HCT116 (cell line): ENCODE results near the gene ERC2. TPM values are rescaled to one million over a fixed set of nuclear protein-coding genes. Genes with fewer than 3 reads are reported as not detected.

ENCODE experiments used
- ATAC-seq: fragments of 200-7000 bp; cut with Tn5 transposase; 2 replicates; pipeline ENCODE4 v1.9.1; 2020; ENCODE audit warnings: mild to moderate bottlenecking, moderate library complexity
- BruUV-seq: library from RNA; stranded (reverse); fragments of 400-500 nt; replicated peaks from 2 replicates; lab custom pipeline; 2021; lab: Mats Ljungman, UMichigan
- CTCF ChIA-PET: fragments of 300-600 bp; sonication (Branson Sonifier 250); formaldehyde crosslinking; loops from one replicate; lab custom pipeline; 2021; ENCODE audit warnings: antibody characterized with exemption; lab: Charles Lee
- POLR2A ChIA-PET: fragments of 300-600, 350-600 bp; sonication (Branson Sonifier 250); formaldehyde crosslinking; loops from one replicate; lab custom pipeline; 2021; ENCODE audit warnings: antibody characterized with exemption; lab: Charles Lee
- RAD21 ChIA-PET, 2 experiments: fragments of 300-600 bp; sonication (Branson Sonifier 250); formaldehyde crosslinking; loops; one replicate each; lab custom pipeline; 2023; ENCODE audit warnings: low total read pairs in 2 of 2; ENCODE audit not compliant: uncharacterized antibody in 2 of 2, unreplicated experiment in 2 of 2, low non-redundant PET in 1 of 2; lab: Charles Lee
- DNase-seq: peaks from one replicate; pipeline ENCODE4 v3.0.0-alpha.2; 2010; ENCODE audit warnings: low read depth, low spot score
- H2AFZ ChIP-seq: fragments of 200-600 bp; shearing (Covaris generic), sonication (generic); 2 replicates; pipeline ENCODE4 v1.6.1; 2017; ENCODE audit warnings: low read depth, mixed run types, mixed read lengths, antibody characterized with exemption, low read length; ENCODE audit not compliant: poor library complexity, severe bottlenecking
- H3K27ac ChIP-seq: 2 replicates; pipeline ENCODE4 v1.5.1; 2012; ENCODE audit warnings: low read depth, low read length
- H3K27me3 ChIP-seq: fragments of 200-600 bp; sonication (generic); 2 replicates; pipeline ENCODE4 v1.6.1; 2016; ENCODE audit warnings: mixed run types, low read length, mixed read lengths; ENCODE audit not compliant: insufficient read depth
- H3K36me3 ChIP-seq, 2 experiments: fragments of 200-500 bp in 1 of 2; fragments of 200-600 bp in 1 of 2; sonication (Bioruptor generic) in 1 of 2; sonication (generic) in 1 of 2; 2 replicates each; pipeline versions ENCODE4 v1.5.1 to v1.6.1; 2014 to 2016; ENCODE audit warnings: low read length in 2 of 2, inconsistent platforms in 1 of 2, mixed read lengths in 1 of 2, mixed run types in 1 of 2; ENCODE audit not compliant: insufficient read depth in 2 of 2, control insufficient read depth in 1 of 2
- H3K4me1 ChIP-seq, 2 experiments: fragments of 200-600 bp in 1 of 2; sonication (generic) in 1 of 2; 2 replicates each; pipeline versions ENCODE4 v1.5.1 to v1.6.1; 2012 to 2017; ENCODE audit warnings: low read length in 2 of 2, inconsistent platforms in 1 of 2, mild to moderate bottlenecking in 1 of 2, mixed read lengths in 1 of 2, mixed run types in 1 of 2, moderate library complexity in 1 of 2; ENCODE audit not compliant: insufficient read depth in 2 of 2, control insufficient read depth in 1 of 2
- H3K4me2 ChIP-seq: fragments of 200-600 bp; sonication (generic); 2 replicates; pipeline ENCODE4 v1.6.1; 2017; ENCODE audit warnings: mixed run types, low read length, mixed read lengths
- H3K4me3 ChIP-seq, 2 experiments: fragments of 200-600 bp in 1 of 2; sonication (generic) in 1 of 2; replicated peaks in 1 of 2; 2 replicates each; pipeline ENCODE4 v1.5.1; 2011 to 2016; ENCODE audit warnings: low read length in 2 of 2, control low read depth in 1 of 2, low read depth in 1 of 2, mild to moderate bottlenecking in 1 of 2, mixed read lengths in 1 of 2, mixed run types in 1 of 2
- H3K79me2 ChIP-seq: fragments of 200-600 bp; sonication (generic); 2 replicates; pipeline ENCODE4 v1.6.1; 2017; ENCODE audit warnings: mild to moderate bottlenecking, mixed run types, low read length, moderate library complexity, mixed read lengths; ENCODE audit not compliant: insufficient read depth
- H3K9ac ChIP-seq: fragments of 200-600 bp; sonication (generic); 2 replicates; pipeline ENCODE4 v1.6.1; 2016; ENCODE audit warnings: low read length, mixed read lengths
- H3K9me2 ChIP-seq: fragments of 200-600 bp; sonication (generic), shearing (Covaris generic); 2 replicates; pipeline ENCODE4 v1.6.1; 2017; ENCODE audit warnings: mixed run types, mild to moderate bottlenecking, moderate library complexity; ENCODE audit not compliant: insufficient read depth
- H3K9me3 ChIP-seq, 2 experiments: fragments of 200-500 bp in 1 of 2; fragments of 200-600 bp in 1 of 2; sonication (Bioruptor generic) in 1 of 2; sonication (generic) in 1 of 2; 2 replicates each; pipeline ENCODE4 v1.6.1; 2014 to 2017; ENCODE audit warnings: low read length in 2 of 2, mixed read lengths in 2 of 2, inconsistent platforms in 1 of 2, low read depth in 1 of 2, mild to moderate bottlenecking in 1 of 2, mixed run types in 1 of 2, moderate library complexity in 1 of 2; ENCODE audit not compliant: control insufficient read depth in 1 of 2, insufficient read depth in 1 of 2
- H4K20me1 ChIP-seq: fragments of 200-600 bp; sonication (generic), shearing (Covaris generic); 2 replicates; pipeline ENCODE4 v1.6.1; 2017; ENCODE audit warnings: mixed run types, mild to moderate bottlenecking, moderate library complexity; ENCODE audit not compliant: insufficient read depth
- CEBPB ChIP-seq: IDR thresholded peaks from 2 replicates; pipeline ENCODE4 v1.6.1; 2012; ENCODE audit warnings: low read depth
- CTCF ChIP-seq, 3 experiments: fragments of 200-600 bp in 1 of 3; sonication (generic) in 1 of 3; IDR thresholded peaks in 2 of 3; conservative IDR thresholded peaks in 1 of 3; 2 replicates each; pipeline ENCODE4 v1.5.1; 2012 to 2017; ENCODE audit warnings: low read depth in 2 of 3, low read length in 2 of 3, antibody characterized with exemption in 1 of 3, borderline replicate concordance in 1 of 3, control low read depth in 1 of 3, mild to moderate bottlenecking in 1 of 3, mixed read lengths in 1 of 3, mixed run types in 1 of 3, moderate library complexity in 1 of 3; ENCODE audit not compliant: insufficient read depth in 1 of 3
- EGR1 ChIP-seq: IDR thresholded peaks from 2 replicates; pipeline ENCODE4 v1.6.1; 2012; ENCODE audit warnings: low read depth
- ELF1 ChIP-seq: IDR thresholded peaks from 2 replicates; pipeline ENCODE4 v1.6.1; 2012; ENCODE audit warnings: low read depth, borderline replicate concordance
- FOSL1 ChIP-seq: IDR thresholded peaks from 2 replicates; pipeline ENCODE4 v1.6.1; 2012; ENCODE audit warnings: low read depth
- JUND ChIP-seq: IDR thresholded peaks from 2 replicates; pipeline ENCODE4 v1.6.1; 2012
- MAX ChIP-seq: IDR thresholded peaks from 2 replicates; pipeline ENCODE4 v1.6.1; 2012
- POLR2A ChIP-seq: IDR thresholded peaks from 2 replicates; pipeline ENCODE4 v1.7.0; 2011; ENCODE audit warnings: borderline replicate concordance; ENCODE audit not compliant: insufficient read depth, insufficient read length; ENCODE audit errors: extremely low read depth
- REST ChIP-seq: IDR thresholded peaks from 2 replicates; pipeline ENCODE4 v1.6.1; 2012; ENCODE audit warnings: low read depth
- SIN3A ChIP-seq: IDR thresholded peaks from 2 replicates; pipeline ENCODE4 v1.6.1; 2012; ENCODE audit warnings: low read depth
- SRF ChIP-seq: IDR thresholded peaks from 2 replicates; pipeline ENCODE4 v1.6.1; 2012; ENCODE audit warnings: low read depth
- TCF7L2 ChIP-seq: IDR thresholded peaks from 2 replicates; pipeline ENCODE4 v1.7.0; 2011; ENCODE audit warnings: borderline replicate concordance, inconsistent platforms; ENCODE audit not compliant: insufficient read depth, insufficient read length; ENCODE audit errors: extremely low read depth
- YY1 ChIP-seq: IDR thresholded peaks from 2 replicates; pipeline ENCODE4 v1.6.1; 2011; ENCODE audit warnings: low read length, low read depth, moderate library complexity, mild to moderate bottlenecking; ENCODE audit not compliant: insufficient replicate concordance; ENCODE audit errors: extremely low read depth
- intact Hi-C: fragments of 100-400 bp; cut with micrococcal nuclease; formaldehyde crosslinking; loops from 2 replicates; pipeline ENCODE4 v1.10.0; 2022
- total RNA-seq: library from RNA; stranded (reverse); gene quantifications from one replicate; pipeline ENCODE4 v1.2.1, GENCODE V29; 2021; ENCODE audit not compliant: unreplicated experiment
- TF ChIP-seq, protein P1 (sequence below): IDR thresholded peaks from 2 replicates; pipeline ENCODE4 v1.6.1; 2011; ENCODE audit warnings: mild to moderate bottlenecking, low read length, moderate library complexity; ENCODE audit not compliant: insufficient replicate concordance; ENCODE audit errors: extremely low read depth

Gene ERC2
- total RNA-seq, 1 experiment from 2014 or later = not detected

- no peak for ATAC-seq
- Histone ChIP-seq H3K4me3 (no peak overlapping the region), H3K9ac (no peak overlapping the region), H3K27ac (no peak overlapping the region), H3K4me2 (no peak overlapping the region), H4K20me1 (no peaks in the 10 kb centered on the region), H3K36me3 (no peaks in the 10 kb centered on the region), H3K9me2 (no peaks in the 10 kb centered on the region), H3K27me3 (no peaks in the 10 kb centered on the region), H3K9me3 (peaks cover 0 to 6% of the 10 kb centered on the region in 2 experiments; a peak in 2 of 4 replicates), H3K79me2 (no peaks in the 10 kb centered on the region), H3K4me1 (no peaks in the 10 kb centered on the region), H2AFZ (no peak overlapping the region)
- TF ChIP-seq, protein P1, sequence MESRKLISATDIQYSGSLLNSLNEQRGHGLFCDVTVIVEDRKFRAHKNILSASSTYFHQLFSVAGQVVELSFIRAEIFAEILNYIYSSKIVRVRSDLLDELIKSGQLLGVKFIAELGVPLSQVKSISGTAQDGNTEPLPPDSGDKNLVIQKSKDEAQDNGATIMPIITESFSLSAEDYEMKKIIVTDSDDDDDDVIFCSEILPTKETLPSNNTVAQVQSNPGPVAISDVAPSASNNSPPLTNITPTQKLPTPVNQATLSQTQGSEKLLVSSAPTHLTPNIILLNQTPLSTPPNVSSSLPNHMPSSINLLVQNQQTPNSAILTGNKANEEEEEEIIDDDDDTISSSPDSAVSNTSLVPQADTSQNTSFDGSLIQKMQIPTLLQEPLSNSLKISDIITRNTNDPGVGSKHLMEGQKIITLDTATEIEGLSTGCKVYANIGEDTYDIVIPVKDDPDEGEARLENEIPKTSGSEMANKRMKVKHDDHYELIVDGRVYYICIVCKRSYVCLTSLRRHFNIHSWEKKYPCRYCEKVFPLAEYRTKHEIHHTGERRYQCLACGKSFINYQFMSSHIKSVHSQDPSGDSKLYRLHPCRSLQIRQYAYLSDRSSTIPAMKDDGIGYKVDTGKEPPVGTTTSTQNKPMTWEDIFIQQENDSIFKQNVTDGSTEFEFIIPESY = no peak
- TF ChIP-seq YY1 = no peak
- POLR2A ChIA-PET = no interaction called here
- CTCF ChIA-PET = no interaction called here
- no peak for DNase-seq
- no TSS peak for BruUV-seq
- RAD21 ChIA-PET = no interaction called here
- intact Hi-C loops = no loop called here
These were observed 807.1 kb downstream of the ERC2 start for GRCh38 chr3:55661141-55661540.

DNA sequence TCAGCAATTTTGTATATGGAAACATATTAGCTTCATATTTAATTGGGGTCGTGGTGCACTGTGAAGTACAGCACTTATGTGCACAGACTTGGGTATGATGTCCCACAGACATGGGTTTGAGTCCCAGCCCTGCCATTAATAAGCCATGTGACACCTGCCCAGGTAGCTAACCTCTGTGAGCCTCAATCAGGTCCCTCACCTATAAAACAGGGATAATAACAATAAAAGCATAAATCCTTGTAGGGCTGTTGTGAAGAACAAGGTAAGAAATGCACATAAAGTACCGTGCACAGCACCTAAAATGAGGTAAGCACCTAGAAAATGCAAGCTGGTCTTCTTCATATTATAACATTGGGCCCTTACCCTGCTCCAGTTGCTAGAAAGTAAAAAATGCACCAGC, 807.6 kb downstream of the ERC2 start:
- H3K36me3 ChIP-seq = no peaks in the 10 kb centered on the region
- ChIA-PET RAD21 (no interaction called here), CTCF (no interaction called here), POLR2A (no interaction called here)
- no peaks in the 10 kb centered on the region for H4K20me1 ChIP-seq
- no peak overlapping the region for H3K9ac ChIP-seq
- DNase-seq (no peak), ATAC-seq (no peak)
- H3K4me2 ChIP-seq = no peak overlapping the region
- no peak overlapping the region for H3K4me3 ChIP-seq
- H3K4me1 ChIP-seq = no peaks in the 10 kb centered on the region
- BruUV-seq = no TSS peak
- H3K9me2 ChIP-seq = no peaks in the 10 kb centered on the region
- H2AFZ ChIP-seq = no peak overlapping the region
- H3K27ac ChIP-seq = no peak overlapping the region
- peaks cover 0 to 4% of the 10 kb centered on the region in 2 experiments; a peak in 2 of 4 replicates for H3K9me3 ChIP-seq
- no peaks in the 10 kb centered on the region for H3K27me3 ChIP-seq
- intact Hi-C loops = no loop called here
- no peaks in the 10 kb centered on the region for H3K79me2 ChIP-seq
- TF ChIP-seq MAX = no peak
- TF ChIP-seq POLR2A = no peak
- no peak for TF ChIP-seq SRF
- TF ChIP-seq FOSL1 = no peak
- no peak for TF ChIP-seq CEBPB
- TF ChIP-seq TCF7L2 = no peak
- TF ChIP-seq EGR1 = no peak
- no peak for TF ChIP-seq CTCF (IDR thresholded peaks at IDR 0.05 in 2 of 3, conservative IDR thresholded peaks at IDR 0.05 in 1 of 3; ENCODE audit: borderline replicate concordance in 1 of 3, insufficient read depth in 1 of 3, low read depth in 2 of 3, low read length in 2 of 3)
- no peak for TF ChIP-seq SIN3A
- no peak for TF ChIP-seq ELF1
- TF ChIP-seq JUND = no peak
- no peak for TF ChIP-seq REST
